ENCODE results near the gene ACTN1.
"Not testable (repeated sequence)": the region's sequence is repeated elsewhere in the genome, so short reads cannot be mapped to it uniquely, and the experiment has no call there.

ACTN1 gene

DNA sequence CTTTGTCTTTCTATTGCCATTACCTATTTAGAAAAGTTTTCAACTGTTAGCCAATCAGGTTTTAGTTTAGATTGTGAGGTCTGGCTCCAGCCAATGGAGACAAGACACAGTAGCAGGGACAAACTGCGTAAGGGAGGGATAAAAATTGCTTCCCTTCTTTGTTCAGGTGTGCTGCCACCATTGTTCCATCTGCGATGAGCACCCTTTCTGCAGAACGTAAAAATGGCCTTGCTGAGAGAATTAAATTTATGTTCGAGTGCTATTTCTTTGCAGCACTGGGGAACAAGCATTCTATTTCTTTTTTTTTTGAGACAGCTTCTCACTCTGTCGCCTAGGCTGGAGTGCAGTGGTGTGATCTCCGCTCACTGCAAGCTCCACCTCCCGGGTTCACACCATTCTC lies 126.6 kb downstream of the ACTN1 start:
- not testable (repeated sequence) for DNase-seq

DNA sequence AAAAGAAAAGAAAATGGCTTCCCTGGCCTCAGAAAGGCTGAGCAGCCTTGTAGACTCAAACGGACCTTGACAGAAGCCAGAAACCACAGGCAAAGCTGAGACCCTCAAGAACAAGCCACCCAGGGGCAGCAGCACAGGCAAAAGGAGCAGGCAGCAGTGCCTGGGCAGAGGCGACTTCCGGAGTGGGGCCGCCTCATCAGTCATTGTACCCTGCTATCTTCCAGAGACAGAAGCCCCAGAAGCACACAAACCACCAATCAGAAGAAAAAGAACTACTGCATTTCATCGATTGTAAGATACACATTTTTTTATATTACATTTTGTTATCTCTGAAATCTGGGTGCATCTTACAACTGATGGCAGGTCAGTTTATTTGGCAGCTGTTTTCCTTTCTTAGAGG lies 128.0 kb downstream of the ACTN1 start:
- no peak for DNase-seq

DNA sequence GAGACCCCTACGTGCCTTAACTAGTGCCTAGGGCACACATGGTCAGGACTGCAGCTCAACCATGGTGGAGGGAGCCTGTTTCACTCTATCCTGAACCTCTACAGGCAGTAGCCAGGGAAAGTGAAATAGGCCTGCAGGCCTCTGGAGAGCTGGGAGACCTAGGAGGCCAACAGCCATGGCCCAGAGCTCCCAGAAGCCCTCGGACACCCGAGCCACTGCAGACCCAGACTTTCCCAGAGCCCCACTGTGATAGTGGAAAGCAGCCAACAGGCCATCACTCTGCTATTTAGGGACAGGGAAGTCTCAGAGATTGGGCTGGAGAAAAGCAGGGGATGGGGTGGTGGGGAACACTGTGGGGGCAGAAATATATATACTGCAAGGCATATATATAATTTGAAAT lies 129.7 kb downstream of the ACTN1 start:
- no peak for DNase-seq

DNA sequence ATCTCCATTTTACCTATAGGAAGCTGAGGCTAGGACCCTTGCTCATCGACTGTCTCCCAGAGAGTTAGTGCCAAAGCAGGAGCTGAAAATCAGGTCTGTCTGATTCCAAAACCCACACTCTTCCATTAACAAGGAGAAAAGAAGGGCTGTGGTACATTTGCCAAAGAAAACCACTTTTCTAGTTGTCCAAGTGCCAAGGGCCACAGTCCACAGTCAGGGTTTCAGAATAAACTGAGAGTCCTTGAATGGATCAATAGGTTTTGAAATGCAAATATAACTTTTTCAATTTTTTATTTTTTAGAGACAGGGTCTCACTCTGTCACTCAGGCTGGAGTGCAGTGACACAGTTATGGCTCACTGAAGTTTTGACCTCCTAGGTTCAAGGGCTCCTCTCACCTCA lies 130.8 kb downstream of the ACTN1 start:
- no peak for DNase-seq

DNA sequence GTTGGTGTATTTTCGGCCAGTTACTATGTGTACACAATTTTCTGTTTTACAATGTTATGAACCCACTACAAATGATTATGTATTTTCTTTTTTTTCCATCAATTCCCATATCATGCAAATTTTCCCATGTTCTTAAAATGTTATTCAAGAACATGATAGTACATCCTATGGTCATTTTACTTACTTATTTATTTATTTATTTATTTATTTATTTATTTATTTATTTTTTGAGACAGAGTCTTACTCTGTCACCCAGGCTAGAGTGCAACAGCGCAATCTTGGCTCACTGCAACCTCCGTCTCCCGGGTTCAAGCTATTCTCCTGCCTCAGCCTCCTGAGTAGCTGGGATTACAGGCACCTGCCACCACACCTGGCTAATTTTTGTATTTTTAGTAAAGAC lies 131.5 kb downstream of the ACTN1 start:
- DNase-seq = not testable (repeated sequence)

DNA sequence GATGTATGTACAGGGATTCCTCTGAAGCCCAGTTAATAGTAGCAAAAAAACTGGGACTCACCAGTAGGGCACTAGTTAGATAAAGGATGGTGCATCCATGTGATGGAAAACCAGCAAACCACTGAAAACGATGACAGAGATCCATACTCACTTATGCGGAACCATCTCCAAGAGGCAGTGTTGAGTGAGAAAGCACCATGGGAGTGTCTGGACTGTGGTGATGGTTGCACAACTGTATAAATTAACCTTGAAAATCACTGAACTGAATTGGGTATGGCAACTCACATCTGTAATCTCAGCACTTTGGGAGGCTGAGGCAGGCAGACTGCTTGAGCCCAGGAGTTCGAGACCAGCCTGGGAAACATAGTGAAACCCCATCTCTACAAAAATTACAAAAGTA lies 132.6 kb downstream of the ACTN1 start:
- no peak for DNase-seq

DNA sequence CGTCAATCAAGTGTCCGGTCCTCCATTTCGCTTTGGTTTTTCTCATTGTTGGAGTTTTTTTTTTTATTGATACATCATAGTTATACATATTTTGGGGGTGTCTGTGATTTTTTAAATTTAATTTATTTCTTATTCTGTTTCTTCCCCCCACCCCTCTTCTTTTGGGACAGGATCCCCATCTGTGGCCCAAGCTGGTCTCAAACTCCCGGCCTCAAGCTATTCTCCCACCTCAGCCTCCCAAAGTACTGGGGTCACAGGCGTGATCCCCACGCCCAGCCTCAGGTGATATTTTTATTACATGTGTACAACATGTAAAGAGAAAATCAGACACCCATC lies 134.9 kb downstream of the ACTN1 start:
- DNase-seq = no peak

DNA sequence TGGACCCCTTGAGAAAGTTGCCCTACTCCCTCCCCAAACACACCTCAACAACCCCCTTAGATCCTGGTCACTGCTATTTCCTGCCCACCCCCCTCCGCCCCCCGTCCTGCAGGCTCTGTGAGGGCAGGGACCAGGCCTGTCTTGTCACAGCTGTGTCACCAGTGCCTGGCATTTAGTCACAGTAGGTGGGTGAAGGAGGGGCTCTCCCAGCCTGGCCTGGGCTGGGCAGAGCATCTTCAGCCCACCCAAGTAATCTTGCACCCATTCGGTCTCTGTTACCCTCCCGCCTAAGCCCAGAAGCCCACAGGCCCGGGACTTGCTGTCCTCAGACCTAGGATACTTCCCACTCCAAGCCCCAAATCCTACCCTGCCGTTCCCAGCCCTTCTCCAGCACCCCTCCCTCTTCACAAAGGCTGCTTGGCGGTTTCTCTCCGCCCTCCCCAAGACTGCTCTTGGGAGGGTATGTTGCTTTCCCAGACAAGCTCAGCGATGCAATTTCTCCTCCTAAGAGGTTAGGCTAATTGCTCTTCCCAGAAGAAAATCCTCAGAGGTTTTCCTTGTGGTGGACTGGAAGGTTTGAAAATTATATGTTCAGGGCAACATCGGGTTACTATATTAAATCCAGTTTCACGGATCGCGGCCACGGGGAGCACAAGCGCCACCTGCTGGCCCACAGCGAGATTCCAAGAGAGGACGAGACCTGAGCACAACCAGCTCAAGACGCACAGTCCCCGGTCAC lies 135.5 kb downstream of the ACTN1 start:
- peak; percentile 81 for DNase-seq

DNA sequence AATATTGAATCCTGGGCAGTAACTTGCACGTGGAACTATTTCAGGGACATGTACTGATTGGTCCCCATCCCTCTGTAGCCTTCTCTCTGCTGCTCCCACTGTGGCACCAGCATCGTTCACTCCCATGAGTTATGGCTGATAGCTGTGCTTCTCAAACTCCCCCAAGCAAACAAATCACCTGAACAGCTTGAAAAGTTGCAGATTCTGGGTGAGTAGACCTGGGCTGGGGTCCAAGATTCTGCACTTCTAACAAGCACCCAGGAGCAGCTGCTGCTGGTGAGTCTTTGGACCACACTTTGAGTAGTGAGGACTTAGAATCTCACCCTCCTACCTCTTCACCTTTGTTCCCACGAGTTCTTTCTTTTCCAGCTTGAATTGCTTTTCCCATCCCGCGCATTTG lies 136.8 kb downstream of the ACTN1 start:
- no peak for DNase-seq

DNA sequence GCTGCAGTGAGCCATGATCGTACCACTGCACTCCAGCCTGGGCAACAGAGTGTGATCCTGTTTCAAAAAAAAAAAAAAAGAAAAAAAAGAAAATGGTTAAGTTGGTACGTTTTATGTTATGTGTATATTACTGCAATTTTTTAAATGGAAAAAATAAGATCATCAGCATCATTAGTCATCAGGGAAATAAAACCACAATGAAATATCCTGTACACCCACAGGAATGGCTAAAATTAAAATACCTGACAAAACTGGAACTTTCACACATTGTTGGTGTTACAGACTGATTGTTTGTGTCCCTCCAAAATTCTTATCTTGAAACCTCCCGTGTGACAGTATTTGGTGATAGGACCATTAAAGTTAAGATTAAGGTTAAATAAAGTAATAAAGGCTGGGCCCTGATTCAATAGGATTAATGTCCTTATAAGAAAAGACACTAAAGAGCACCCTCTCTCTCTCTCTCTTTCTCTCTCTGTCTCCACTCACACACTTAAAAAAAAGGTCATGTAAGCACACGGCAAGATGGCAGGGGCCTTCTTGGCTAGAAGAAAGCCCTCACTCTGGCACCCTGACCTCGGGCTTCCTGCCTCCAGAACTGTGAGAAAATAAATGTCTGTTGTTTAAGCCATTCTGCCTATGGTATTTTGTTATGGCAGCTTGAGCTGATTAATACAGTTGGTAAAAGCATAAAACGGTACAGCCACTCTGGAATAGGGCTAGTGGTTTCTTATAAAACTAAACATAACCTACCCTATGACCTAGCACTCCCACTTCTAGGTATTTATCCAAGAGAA lies 137.9 kb downstream of the ACTN1 start:
- DNase-seq = no peak

DNA sequence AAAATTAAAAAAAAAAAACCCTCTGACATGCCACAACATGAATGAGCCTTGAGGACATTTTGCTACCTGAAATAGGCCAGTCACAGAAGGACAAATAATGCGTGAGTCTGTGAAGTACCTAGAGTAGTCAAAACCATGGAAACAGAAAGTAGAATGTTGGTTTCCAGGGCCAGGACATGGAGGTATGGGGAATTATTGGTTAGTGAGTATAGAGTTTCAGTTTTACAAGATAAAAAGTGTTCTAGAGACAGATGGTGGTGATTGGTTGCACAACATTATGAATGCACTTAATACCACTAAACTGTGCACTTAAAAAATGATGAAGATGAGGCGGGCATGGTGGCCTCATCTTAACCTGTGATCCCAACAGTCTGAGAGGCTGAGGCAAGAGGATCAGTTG lies 138.6 kb downstream of the ACTN1 start:
- no peak for DNase-seq

DNA sequence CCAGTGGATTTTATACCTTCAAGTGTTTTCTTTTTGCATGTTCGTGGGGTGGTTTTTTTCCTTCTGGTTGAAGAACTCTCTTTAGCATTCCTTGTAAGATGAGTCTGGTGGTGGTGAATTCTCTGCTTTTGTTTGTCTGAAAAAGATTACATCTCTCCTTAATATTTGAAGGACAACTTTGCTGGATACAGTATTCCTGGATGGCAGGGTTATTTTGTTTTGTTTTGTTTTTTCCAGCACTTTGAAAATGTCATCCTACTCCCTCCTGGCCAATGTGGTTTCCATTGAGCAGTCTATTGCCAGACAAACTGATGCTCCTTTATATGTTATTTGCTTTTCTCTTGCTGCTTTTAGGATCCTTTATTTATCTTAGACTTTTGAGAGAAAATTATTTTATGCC lies 143.0 kb downstream of the ACTN1 start:
- no peak for DNase-seq

DNA sequence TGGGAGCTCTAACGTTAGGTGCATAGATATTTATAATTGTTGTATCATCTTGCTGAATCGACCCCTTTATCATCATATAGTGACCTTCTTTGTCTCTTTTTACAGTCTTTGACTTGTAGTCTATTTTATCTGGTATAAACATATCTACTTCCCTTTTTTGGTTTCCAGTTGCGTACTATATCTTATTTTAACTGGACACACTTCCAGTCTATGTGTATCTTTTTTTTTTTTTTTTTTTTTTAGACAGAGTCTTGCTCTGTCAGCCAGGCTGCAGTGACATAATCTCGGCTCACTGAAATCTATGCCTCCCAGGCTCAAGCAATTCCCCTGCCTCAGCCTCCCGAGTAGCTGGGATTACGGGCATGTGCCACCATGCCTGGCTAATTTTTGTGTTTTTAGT lies 144.3 kb downstream of the ACTN1 start:
- no peak for DNase-seq

DNA sequence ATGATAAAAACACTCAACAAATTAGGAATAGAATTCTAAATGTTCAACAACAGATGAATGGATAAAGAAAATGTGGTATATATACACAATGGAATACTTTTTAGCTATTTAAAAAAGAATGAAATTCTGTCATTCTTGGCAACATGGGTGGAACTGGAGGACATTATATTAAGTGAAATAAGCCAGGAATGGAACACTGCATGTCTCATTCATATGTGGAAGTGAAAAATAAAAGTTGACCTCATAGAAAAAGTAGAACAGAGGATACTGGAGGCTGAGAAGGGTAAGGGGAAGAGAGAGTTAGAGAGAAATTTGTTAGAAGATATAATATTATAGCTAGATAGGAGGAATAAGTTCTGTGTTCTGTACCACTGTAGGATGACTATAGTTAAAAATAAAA lies 150.4 kb downstream of the ACTN1 start:
- no peak for DNase-seq

DNA sequence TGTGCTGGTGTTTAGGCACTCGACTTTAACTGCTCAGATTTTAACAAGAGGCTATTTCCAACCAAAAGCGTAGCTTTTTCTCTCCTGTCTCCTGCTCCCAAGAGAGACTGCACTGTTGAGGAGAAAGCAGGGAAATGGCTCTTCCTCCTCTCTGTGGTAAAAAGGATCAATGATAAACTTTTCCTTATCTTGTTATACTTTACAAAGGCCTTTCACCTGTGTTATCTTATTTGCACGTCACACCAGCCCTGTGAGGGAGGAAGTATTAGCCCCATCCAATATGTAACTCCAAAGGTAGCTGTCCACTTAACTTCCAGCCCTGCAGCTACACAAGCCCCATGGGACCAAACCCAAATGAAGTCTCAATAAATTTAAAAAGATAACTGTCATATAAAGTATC lies 153.4 kb downstream of the ACTN1 start:
- no peak for DNase-seq

DNA sequence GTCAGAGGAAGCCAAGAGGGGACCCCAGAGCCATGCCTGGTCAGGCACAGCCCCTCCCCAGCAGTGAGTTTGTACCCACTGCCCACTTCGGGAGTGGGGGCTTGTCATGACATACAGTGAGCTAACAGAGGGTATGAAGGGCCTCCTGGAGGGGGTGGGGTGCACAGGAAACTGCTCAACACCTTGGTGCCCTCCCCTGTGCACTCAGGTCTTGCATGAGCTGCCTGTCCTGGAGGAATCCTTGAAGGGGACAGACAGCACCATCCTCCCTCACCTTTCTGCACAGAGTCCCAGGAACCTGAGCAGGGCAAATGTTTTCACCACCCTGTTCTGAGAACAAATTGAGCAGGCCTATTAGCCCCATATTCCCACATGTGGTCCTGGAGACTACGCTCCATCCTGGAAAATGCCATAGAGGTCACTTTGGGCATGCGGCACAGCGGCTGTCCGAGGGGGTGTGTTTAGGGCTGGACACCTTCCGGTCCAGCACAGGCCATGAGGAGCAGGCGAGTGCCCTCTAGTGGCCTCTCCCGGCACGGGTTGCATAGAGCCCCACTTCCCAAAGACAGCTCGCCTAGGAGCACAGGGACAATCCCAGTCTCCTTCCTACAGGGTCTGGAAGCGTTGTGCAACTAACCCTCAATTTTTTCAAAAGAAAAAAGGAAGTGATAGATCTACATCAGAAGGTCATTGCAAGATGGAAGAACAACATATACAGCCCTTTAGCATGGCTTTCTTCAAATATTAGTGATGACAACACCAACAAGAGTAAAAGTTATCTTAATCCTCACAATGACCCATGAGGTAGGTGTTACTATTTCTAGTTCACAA lies 154.4 kb downstream of the ACTN1 start:
- DNase-seq = no peak

DNA sequence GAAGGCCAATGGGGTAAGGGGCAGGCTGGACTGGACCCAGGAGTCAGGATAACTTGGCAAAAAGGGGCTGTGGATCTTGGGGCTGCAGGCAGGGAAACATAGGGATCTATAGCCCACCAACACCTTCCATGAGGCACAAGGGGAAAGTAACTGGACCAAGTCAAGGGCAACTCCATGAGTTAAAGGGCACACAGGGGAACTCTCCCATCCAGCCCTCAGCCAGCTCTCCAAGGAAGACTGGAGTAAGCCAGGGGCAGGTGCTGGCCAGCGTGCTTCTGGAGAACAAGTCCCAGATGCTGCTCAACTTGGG lies 154.9 kb downstream of the ACTN1 start:
- no peak for DNase-seq

Measured in activated CD4-positive, CD25-positive, alpha-beta regulatory T cell treated with anti-CD3 and anti-CD28 coated beads, Interleukin-2, amount 50 U/mL, for 72 hours (primary cell).